Endodermal cell (in vitro differentiated cells): ENCODE results near the gene TMEM62. TPM values are rescaled to one million over a fixed set of nuclear protein-coding genes. Genes with fewer than 3 reads are reported as not detected.

ENCODE experiments used
- DNase-seq: peaks from one replicate; pipeline ENCODE4 v3.0.0-alpha.2; 2017
- H3K27ac ChIP-seq: 2 replicates; pipeline ENCODE4 v1.5.1; 2013; ENCODE audit warnings: mild to moderate bottlenecking, low read depth, low read length, moderate library complexity
- H3K27me3 ChIP-seq: 2 replicates; pipeline ENCODE4 v1.6.1; 2013; ENCODE audit warnings: mild to moderate bottlenecking, low read length, moderate library complexity; ENCODE audit not compliant: insufficient read depth, control insufficient read depth, poor library complexity, severe bottlenecking
- H3K36me3 ChIP-seq: 2 replicates; pipeline ENCODE4 v1.7.0; 2013; ENCODE audit warnings: mild to moderate bottlenecking, low read length, moderate library complexity; ENCODE audit not compliant: control insufficient read depth, insufficient read depth
- H3K4me1 ChIP-seq: one replicate; pipeline ENCODE4 v1.7.0; 2013; ENCODE audit warnings: low read length; ENCODE audit not compliant: control insufficient read depth, insufficient read depth
- H3K4me3 ChIP-seq: 2 replicates; pipeline ENCODE4 v1.5.1; 2013; ENCODE audit warnings: mild to moderate bottlenecking, low read length, moderate library complexity
- H3K9ac ChIP-seq: 2 replicates; pipeline ENCODE4 v1.6.1; 2013; ENCODE audit warnings: mild to moderate bottlenecking, low read length, moderate library complexity; ENCODE audit not compliant: poor library complexity, severe bottlenecking; ENCODE audit errors: extremely low read depth
- H3K9me3 ChIP-seq: 2 replicates; pipeline ENCODE4 v1.6.1; 2013; ENCODE audit warnings: mild to moderate bottlenecking, low read length, moderate library complexity; ENCODE audit not compliant: control insufficient read depth
- H3K27ac Mint-ChIP-seq: 2 replicates; pipeline ENCODE4 v1.8.0; 2020; ENCODE audit warnings: mixed read lengths
- H3K27me3 Mint-ChIP-seq: 2 replicates; pipeline ENCODE4 v1.8.0; 2021; ENCODE audit warnings: mild to moderate bottlenecking, mixed read lengths; ENCODE audit not compliant: insufficient read depth
- H3K36me3 Mint-ChIP-seq: 2 replicates; pipeline ENCODE4 v1.8.0; 2020; ENCODE audit warnings: low read depth, mixed read lengths
- H3K4me1 Mint-ChIP-seq: 2 replicates; pipeline ENCODE4 v1.8.0; 2020; ENCODE audit warnings: mixed read lengths
- H3K4me3 Mint-ChIP-seq: 2 replicates; pipeline ENCODE4 v1.8.0; 2020; ENCODE audit warnings: mild to moderate bottlenecking, moderate library complexity, mixed read lengths
- H3K9me3 Mint-ChIP-seq: 2 replicates; pipeline ENCODE4 v1.8.0; 2020; ENCODE audit warnings: mild to moderate bottlenecking, mixed read lengths
- WGBS, 2 experiments: methylation state at CpG; one replicate each; pipeline versions ENCODE4 v1.1.5 to v1.1.7; 2013; ENCODE audit warnings: missing lambda C conversion rate in 2 of 2, mixed read lengths in 1 of 2; ENCODE audit not compliant: insufficient coverage in 1 of 2, insufficient read length in 1 of 2; 5-methylcytosine and 5-hydroxymethylcytosine counted together
- total RNA-seq, 2 donors: library from RNA; stranded (reverse); fragmentation: NEBNext Ultra II Directional in 1 of 2; extraction: Animal tissue kit (Norgen Biotek cat#: 25700) in 1 of 2; gene quantifications; 2 replicates in 1 of 2; 3 replicates in 1 of 2; pipeline ENCODE4 v1.2.1, GENCODE V29; 2021
- TF ChIP-seq, protein P1 (sequence below): fragments of 200-600 bp; sonication (generic); conservative IDR thresholded peaks from 2 replicates; pipeline ENCODE4 v1.5.0; 2021; ENCODE audit warnings: antibody characterized with exemption, mild to moderate bottlenecking

The TMEM62 gene
- total RNA-seq, 2 donors from 2014 or later: 8.1 to 10.2 TPM

DNA sequence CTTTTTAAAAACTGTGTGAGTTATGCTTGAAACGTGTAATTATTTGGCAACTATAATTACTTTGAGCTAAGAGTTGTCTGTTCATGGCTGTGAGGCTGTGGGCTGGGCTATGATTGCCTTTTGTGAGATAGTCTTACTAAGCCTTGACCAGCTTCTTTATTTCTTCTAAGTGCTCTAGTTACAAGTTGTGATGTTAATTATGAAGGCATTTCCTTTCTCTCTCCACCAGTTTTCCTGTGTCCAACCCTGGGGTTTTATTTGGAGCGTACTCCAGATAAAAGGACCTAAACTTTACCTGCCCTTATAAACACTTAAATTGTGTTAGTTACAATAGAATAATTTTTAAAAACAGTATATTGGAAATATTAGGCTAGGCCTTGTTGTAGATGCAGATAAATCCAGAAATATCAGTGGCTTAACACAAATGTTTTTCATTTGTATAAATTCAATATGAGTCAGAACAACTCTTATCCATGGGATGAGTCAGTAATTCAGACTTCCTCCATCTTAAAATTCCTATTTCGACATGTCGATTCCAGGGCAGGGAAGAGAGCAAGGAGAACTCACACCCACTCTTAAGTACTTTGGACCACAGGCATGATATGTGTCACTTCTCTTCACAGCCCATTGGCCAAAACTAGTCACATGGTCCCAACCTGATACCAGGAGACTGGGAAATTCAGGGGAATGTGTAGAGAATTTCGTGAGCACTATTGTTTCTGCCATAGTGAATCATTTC is 17.0 kb downstream of the TMEM62 start:
- no peak overlapping the region for H3K27ac Mint-ChIP-seq
- WGBS, 2 experiments: 94% methylated on average over 4 of the region's 5 CpGs; no CpG with 5 or more reads in 1 of the 2 experiments
- no peaks in the 10 kb centered on the region for H3K27me3 ChIP-seq
- no peaks in the 10 kb centered on the region for H3K9me3 ChIP-seq
- H3K27ac ChIP-seq: no peak overlapping the region
- TF ChIP-seq, protein P1, sequence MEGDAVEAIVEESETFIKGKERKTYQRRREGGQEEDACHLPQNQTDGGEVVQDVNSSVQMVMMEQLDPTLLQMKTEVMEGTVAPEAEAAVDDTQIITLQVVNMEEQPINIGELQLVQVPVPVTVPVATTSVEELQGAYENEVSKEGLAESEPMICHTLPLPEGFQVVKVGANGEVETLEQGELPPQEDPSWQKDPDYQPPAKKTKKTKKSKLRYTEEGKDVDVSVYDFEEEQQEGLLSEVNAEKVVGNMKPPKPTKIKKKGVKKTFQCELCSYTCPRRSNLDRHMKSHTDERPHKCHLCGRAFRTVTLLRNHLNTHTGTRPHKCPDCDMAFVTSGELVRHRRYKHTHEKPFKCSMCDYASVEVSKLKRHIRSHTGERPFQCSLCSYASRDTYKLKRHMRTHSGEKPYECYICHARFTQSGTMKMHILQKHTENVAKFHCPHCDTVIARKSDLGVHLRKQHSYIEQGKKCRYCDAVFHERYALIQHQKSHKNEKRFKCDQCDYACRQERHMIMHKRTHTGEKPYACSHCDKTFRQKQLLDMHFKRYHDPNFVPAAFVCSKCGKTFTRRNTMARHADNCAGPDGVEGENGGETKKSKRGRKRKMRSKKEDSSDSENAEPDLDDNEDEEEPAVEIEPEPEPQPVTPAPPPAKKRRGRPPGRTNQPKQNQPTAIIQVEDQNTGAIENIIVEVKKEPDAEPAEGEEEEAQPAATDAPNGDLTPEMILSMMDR: no peak
- no peak overlapping the region for H3K4me3 ChIP-seq
- no peak overlapping the region for H3K4me3 Mint-ChIP-seq
- H3K9ac ChIP-seq: no peak overlapping the region
- no peak for DNase-seq
- no peaks in the 10 kb centered on the region for H3K27me3 Mint-ChIP-seq
- H3K4me1 Mint-ChIP-seq: no peaks in the 10 kb centered on the region
- no peaks in the 10 kb centered on the region for H3K9me3 Mint-ChIP-seq
- peaks cover 31% of the 10 kb centered on the region for H3K36me3 ChIP-seq
- no peaks in the 10 kb centered on the region for H3K4me1 ChIP-seq
- peaks cover 15% of the 10 kb centered on the region for H3K36me3 Mint-ChIP-seq

DNA sequence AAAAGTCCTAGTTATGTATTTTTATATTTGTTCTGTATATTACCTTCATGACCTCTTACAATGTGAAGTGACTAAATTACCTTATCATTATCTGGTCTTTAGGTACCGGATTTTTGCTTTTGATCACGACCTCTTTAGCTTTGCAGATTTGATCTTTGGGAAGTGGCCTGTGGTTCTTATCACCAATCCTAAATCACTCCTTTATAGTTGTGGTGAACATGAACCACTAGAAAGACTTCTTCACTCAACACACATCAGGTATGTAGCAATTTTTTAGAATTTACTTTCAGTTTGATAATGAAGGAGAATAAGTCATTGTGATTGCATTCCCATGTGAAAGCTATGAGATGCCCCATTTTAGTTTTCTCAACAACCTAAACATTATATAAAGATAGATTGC is 18.3 kb downstream of the TMEM62 start:
- no peak overlapping the region for H3K4me3 ChIP-seq
- peaks cover 31% of the 10 kb centered on the region for H3K36me3 ChIP-seq
- TF ChIP-seq, protein P1: no peak
- no peaks in the 10 kb centered on the region for H3K27me3 ChIP-seq
- H3K27ac ChIP-seq: no peak overlapping the region
- Mint-ChIP-seq H3K4me3 (no peak overlapping the region), H3K27ac (no peak overlapping the region), H3K4me1 (no peaks in the 10 kb centered on the region), H3K27me3 (no peaks in the 10 kb centered on the region), H3K9me3 (no peaks in the 10 kb centered on the region), H3K36me3 (peaks cover 18% of the 10 kb centered on the region)
- H3K9ac ChIP-seq: no peak overlapping the region
- no peaks in the 10 kb centered on the region for H3K4me1 ChIP-seq
- H3K9me3 ChIP-seq: no peaks in the 10 kb centered on the region
- WGBS, 2 experiments: 95% methylated on average over 2 of the region's 2 CpGs; no CpG with 5 or more reads in 1 of the 2 experiments
- no peak for DNase-seq

GRCh38 chr15:43153269-43153668 is 19.9 kb downstream of the TMEM62 start:
- Histone ChIP-seq H3K9me3 (no peaks in the 10 kb centered on the region), H3K4me1 (no peaks in the 10 kb centered on the region), H3K27ac (no peak overlapping the region), H3K9ac (no peak overlapping the region), H3K4me3 (no peak overlapping the region), H3K27me3 (no peaks in the 10 kb centered on the region), H3K36me3 (peaks cover 31% of the 10 kb centered on the region)
- no peak overlapping the region for H3K27ac Mint-ChIP-seq
- H3K36me3 Mint-ChIP-seq: peaks cover 22% of the 10 kb centered on the region
- no peak for DNase-seq
- TF ChIP-seq, protein P1: no peak
- no peaks in the 10 kb centered on the region for H3K27me3 Mint-ChIP-seq
- no peaks in the 10 kb centered on the region for H3K4me1 Mint-ChIP-seq
- H3K9me3 Mint-ChIP-seq: no peaks in the 10 kb centered on the region
- H3K4me3 Mint-ChIP-seq: no peak overlapping the region
